Smooth muscle cell (in vitro differentiated cells): ENCODE measurements around the gene VSTM5. TPM values are rescaled to one million over a fixed set of nuclear protein-coding genes. Genes with fewer than 3 reads are reported as not detected.

Experiments used
- DNase-seq: peaks from one replicate; lab custom pipeline; 2025; ENCODE audit not compliant: unreplicated experiment; lab: John Stamatoyannopoulos, UW
- H2AFZ ChIP-seq: fragments of 200-600 bp; sonication (generic); 2 replicates; pipeline ENCODE4 v1.6.0; 2016; ENCODE audit warnings: antibody characterized with exemption, low read depth, mild to moderate bottlenecking
- H3F3A ChIP-seq: fragments of 200-600 bp; sonication (generic); 2 replicates; pipeline ENCODE4 v1.6.0; 2017; ENCODE audit warnings: antibody characterized with exemption, low read depth
- H3K27ac ChIP-seq: fragments of 200-600 bp; sonication (generic); 2 replicates; pipeline ENCODE4 v1.5.1; 2016; ENCODE audit warnings: low read depth, mild to moderate bottlenecking
- H3K27me3 ChIP-seq: fragments of 200-600 bp; sonication (generic); 2 replicates; pipeline ENCODE4 v1.6.1; 2016; ENCODE audit warnings: low read depth, mild to moderate bottlenecking
- H3K36me3 ChIP-seq: fragments of 200-600 bp; sonication (generic); 2 replicates; pipeline ENCODE4 v1.5.1; 2016; ENCODE audit warnings: low read depth
- H3K4me1 ChIP-seq: fragments of 200-600 bp; sonication (generic); 2 replicates; pipeline ENCODE4 v1.5.1; 2016; ENCODE audit warnings: low read depth
- H3K4me2 ChIP-seq: fragments of 200-600 bp; sonication (generic); 2 replicates; pipeline ENCODE4 v1.6.0; 2016; ENCODE audit warnings: mild to moderate bottlenecking
- H3K4me3 ChIP-seq: fragments of 200-600 bp; sonication (generic); 2 replicates; pipeline ENCODE4 v1.5.1; 2016; ENCODE audit warnings: mild to moderate bottlenecking
- H3K79me2 ChIP-seq: fragments of 200-600 bp; sonication (generic); 2 replicates; pipeline ENCODE4 v1.6.0; 2016; ENCODE audit warnings: low read depth, mild to moderate bottlenecking
- H3K9ac ChIP-seq: fragments of 200-600 bp; sonication (generic); 2 replicates; pipeline ENCODE4 v1.6.0; 2016; ENCODE audit warnings: low read depth
- H3K9me3 ChIP-seq: fragments of 200-600 bp; sonication (generic); replicated peaks from 2 replicates; pipeline ENCODE4 v1.5.1; 2016; ENCODE audit warnings: low read depth
- H4K20me1 ChIP-seq: fragments of 200-600 bp; sonication (generic); 2 replicates; pipeline ENCODE4 v1.6.0; 2016; ENCODE audit warnings: low read depth
- CTCF ChIP-seq: fragments of 200-600 bp; sonication (generic); IDR thresholded peaks from 2 replicates; pipeline ENCODE4 v1.5.1; 2017; ENCODE audit warnings: borderline replicate concordance, mild to moderate bottlenecking, antibody characterized with exemption; ENCODE audit not compliant: insufficient read depth, poor library complexity, severe bottlenecking
- WGBS: methylation state at CpG from one replicate; pipeline ENCODE4 v1.1.7; 2016; ENCODE audit warnings: low lambda C conversion rate; 5-methylcytosine and 5-hydroxymethylcytosine counted together
- polyA plus RNA-seq: library from polyadenylated mRNA; unstranded; fragments of >200 nt; fragmentation: Nextera tagmentation; extraction: Ambion mirVana; gene quantifications from 2 replicates; pipeline ENCODE4 v1.2.1, GENCODE V29; 2016
- total RNA-seq: library from RNA; depleted of rRNA; stranded (reverse); fragments of >200 nt; gene quantifications from 2 replicates; pipeline ENCODE4 v1.2.3, GENCODE V29; 2014

Gene VSTM5
- total and polyA plus RNA-seq, 2 experiments from 2014 or later = 0.18 to 0.30 TPM

GRCh38 chr11:93842034-93842433, 8.4 kb downstream of the VSTM5 start:
- no peak overlapping the region for H3K4me3 ChIP-seq
- no peaks in the 10 kb centered on the region for H4K20me1 ChIP-seq
- no peak for TF ChIP-seq CTCF
- no peak overlapping the region for H3K9ac ChIP-seq
- WGBS = 92% methylated on average over 4 of the region's 4 CpGs
- H3K4me2 ChIP-seq = no peak overlapping the region
- H3K79me2 ChIP-seq = no peaks in the 10 kb centered on the region
- no peaks in the 10 kb centered on the region for H3K27me3 ChIP-seq
- H2AFZ ChIP-seq = no peak overlapping the region
- no peaks in the 10 kb centered on the region for H3K4me1 ChIP-seq
- no peak overlapping the region for H3K27ac ChIP-seq
- no peak for DNase-seq
- no peaks in the 10 kb centered on the region for H3F3A ChIP-seq
- no peaks in the 10 kb centered on the region for H3K36me3 ChIP-seq
- H3K9me3 ChIP-seq = no peaks in the 10 kb centered on the region

GRCh38 chr11:93841446-93841845, 9.0 kb downstream of the VSTM5 start:
- Histone ChIP-seq H3K4me1 (no peaks in the 10 kb centered on the region), H2AFZ (no peak overlapping the region), H3K9me3 (no peaks in the 10 kb centered on the region), H3K27me3 (no peaks in the 10 kb centered on the region), H3K9ac (no peak overlapping the region), H3F3A (no peaks in the 10 kb centered on the region), H3K27ac (no peak overlapping the region), H3K4me3 (no peak overlapping the region), H3K36me3 (no peaks in the 10 kb centered on the region), H4K20me1 (no peaks in the 10 kb centered on the region), H3K79me2 (no peaks in the 10 kb centered on the region), H3K4me2 (no peak overlapping the region)
- no peak for TF ChIP-seq CTCF
- 92% methylated on average over 2 of the region's 2 CpGs for whole genome bisulfite sequencing
- DNase-seq = no peak

- WGBS = 57% methylated on average over 3 of the region's 3 CpGs
- no peak for TF ChIP-seq CTCF
- Histone ChIP-seq H3K36me3 (no peaks in the 10 kb centered on the region), H3K9ac (no peak overlapping the region), H4K20me1 (no peaks in the 10 kb centered on the region), H3K4me2 (no peak overlapping the region), H3K27ac (no peak overlapping the region), H3F3A (no peaks in the 10 kb centered on the region), H3K79me2 (no peaks in the 10 kb centered on the region), H3K27me3 (no peaks in the 10 kb centered on the region), H3K4me1 (no peaks in the 10 kb centered on the region), H2AFZ (no peak overlapping the region), H3K4me3 (no peak overlapping the region), H3K9me3 (no peaks in the 10 kb centered on the region)
- no peak for DNase-seq
Measured at GRCh38 chr11:93840981-93841380, 9.4 kb downstream of the VSTM5 start.

DNA sequence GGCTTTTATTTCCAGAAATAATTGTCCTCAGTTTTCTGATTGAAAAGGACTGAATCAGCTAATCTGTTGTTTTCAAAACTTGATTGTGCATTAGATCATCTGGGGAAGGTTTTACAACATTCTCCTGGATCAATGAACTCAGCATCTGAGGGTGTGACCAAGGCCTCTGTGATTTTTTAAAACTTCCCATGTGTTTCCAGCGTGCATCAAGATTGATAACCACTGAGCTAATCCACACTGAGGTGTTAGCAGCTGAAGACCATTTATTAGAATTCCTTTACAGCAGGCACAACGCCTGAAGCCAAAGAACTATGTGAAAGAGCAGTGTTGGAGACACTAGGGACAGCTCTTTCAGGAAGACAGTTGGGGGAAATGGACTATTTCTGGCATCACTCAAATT, 10.2 kb downstream of the VSTM5 start:
- no peaks in the 10 kb centered on the region for H3K36me3 ChIP-seq
- no peaks in the 10 kb centered on the region for H3K4me1 ChIP-seq
- no peak for TF ChIP-seq CTCF
- no peak overlapping the region for H2AFZ ChIP-seq
- H3K9me3 ChIP-seq = no peaks in the 10 kb centered on the region
- H3K27ac ChIP-seq = no peak overlapping the region
- DNase-seq = no peak
- no peaks in the 10 kb centered on the region for H3K79me2 ChIP-seq
- no peak overlapping the region for H3K9ac ChIP-seq
- no peaks in the 10 kb centered on the region for H4K20me1 ChIP-seq
- no peaks in the 10 kb centered on the region for H3F3A ChIP-seq
- WGBS = 20% methylated on average over 2 of the region's 2 CpGs
- H3K4me3 ChIP-seq = no peak overlapping the region
- H3K27me3 ChIP-seq = no peaks in the 10 kb centered on the region
- no peak overlapping the region for H3K4me2 ChIP-seq
